Kidney tubule cell (primary cell): Measurements from ENCODE around the gene NAA10.

ENCODE experiments used
- DNase-seq: peaks from one replicate; pipeline ENCODE4 v3.0.0-alpha.2; 2018; ENCODE audit warnings: low spot score

Gene NAA10

GRCh38 chrX:153966841-153967535, 32.2 kb upstream of the NAA10 start:
- DNase-seq, result no peak

GRCh38 chrX:153966283-153966688, 31.4 kb upstream of the NAA10 start:
- DNase-seq, result no peak

- no peak for DNase-seq
These were observed 30.6 kb upstream of the NAA10 start for GRCh38 chrX:153965406-153965805.

GRCh38 chrX:153964105-153964504, 29.3 kb upstream of the NAA10 start:
- DNase-seq, result no peak

- no peak for DNase-seq
These were observed 28.7 kb upstream of the NAA10 start for GRCh38 chrX:153963546-153963945.

- DNase-seq, result no peak
These were observed 26.5 kb upstream of the NAA10 start for GRCh38 chrX:153961292-153961691.

GRCh38 chrX:153960786-153961185, 25.9 kb upstream of the NAA10 start:
- no peak for DNase-seq

GRCh38 chrX:153960077-153960476, 25.2 kb upstream of the NAA10 start:
- no peak for DNase-seq

GRCh38 chrX:153959649-153960048, 24.8 kb upstream of the NAA10 start:
- no peak for DNase-seq

- DNase-seq, result no peak
These were observed 23.8 kb upstream of the NAA10 start for GRCh38 chrX:153958605-153959004.

GRCh38 chrX:153957224-153957623, 22.4 kb upstream of the NAA10 start:
- DNase-seq, result no peak

- no peak for DNase-seq
These were observed 21.4 kb upstream of the NAA10 start for GRCh38 chrX:153956044-153956907.

- DNase-seq, result no peak
These were observed 20.4 kb upstream of the NAA10 start for GRCh38 chrX:153955228-153955732.

GRCh38 chrX:153954558-153955227, 19.9 kb upstream of the NAA10 start:
- no peak for DNase-seq

- no peak for DNase-seq
These were observed 19.2 kb upstream of the NAA10 start for GRCh38 chrX:153953892-153954557.

- DNase-seq, result peak; percentile 59
These were observed 18.5 kb upstream of the NAA10 start for GRCh38 chrX:153953342-153953830.

- no peak for DNase-seq
These were observed 17.7 kb upstream of the NAA10 start for GRCh38 chrX:153952373-153953026.

GRCh38 chrX:153951683-153952372, 17.0 kb upstream of the NAA10 start:
- no peak for DNase-seq

- no peak for DNase-seq
These were observed 15.3 kb upstream of the NAA10 start for GRCh38 chrX:153950127-153950526.
